Fibroblast of mammary gland (primary cell): ENCODE results near the gene COMMD3.

Experiments
- DNase-seq: peaks from one replicate; pipeline ENCODE4 v3.0.0-alpha.2; 2010; ENCODE audit warnings: low read depth
- H3K4me3 ChIP-seq: 2 replicates; pipeline ENCODE4 v1.5.1; 2011; ENCODE audit warnings: low read depth, mild to moderate bottlenecking, low read length, moderate library complexity; ENCODE audit not compliant: control insufficient read depth
- CTCF ChIP-seq: conservative IDR thresholded peaks from 2 replicates; pipeline ENCODE4 v1.5.1; 2011; ENCODE audit warnings: low read depth, low read length, inconsistent platforms; ENCODE audit not compliant: control insufficient read depth, insufficient read depth

Gene COMMD3

GRCh38 chr10:22367471-22367870 is 51.3 kb downstream of the COMMD3 start:
- TF ChIP-seq CTCF = no peak
- no peak overlapping the region for H3K4me3 ChIP-seq
- DNase-seq = no peak

GRCh38 chr10:22368402-22368801 is 52.2 kb downstream of the COMMD3 start:
- H3K4me3 ChIP-seq = no peak overlapping the region
- DNase-seq = no peak
- no peak for TF ChIP-seq CTCF

- TF ChIP-seq CTCF = no peak
- no peak for DNase-seq
- no peak overlapping the region for H3K4me3 ChIP-seq
Measured at GRCh38 chr10:22368981-22369380, 52.8 kb downstream of the COMMD3 start.

- no peak for TF ChIP-seq CTCF
- H3K4me3 ChIP-seq = no peak overlapping the region
- peak; percentile 62 for DNase-seq
Measured at GRCh38 chr10:22369434-22370072, 53.4 kb downstream of the COMMD3 start.
